ENCODE results near the gene WASF1.
"Not testable (repeated sequence)": the region's sequence is repeated elsewhere in the genome, so short reads cannot be mapped to it uniquely, and the experiment has no call there.

Gene WASF1

GRCh38 chr6:110173506-110174132 is 5.9 kb downstream of the WASF1 start:
- DNase-seq (ENCODE audit: low spot score), result no peak

- no peak for DNase-seq (ENCODE audit: low spot score)
These were observed 9.4 kb downstream of the WASF1 start for GRCh38 chr6:110170081-110170480.

DNA sequence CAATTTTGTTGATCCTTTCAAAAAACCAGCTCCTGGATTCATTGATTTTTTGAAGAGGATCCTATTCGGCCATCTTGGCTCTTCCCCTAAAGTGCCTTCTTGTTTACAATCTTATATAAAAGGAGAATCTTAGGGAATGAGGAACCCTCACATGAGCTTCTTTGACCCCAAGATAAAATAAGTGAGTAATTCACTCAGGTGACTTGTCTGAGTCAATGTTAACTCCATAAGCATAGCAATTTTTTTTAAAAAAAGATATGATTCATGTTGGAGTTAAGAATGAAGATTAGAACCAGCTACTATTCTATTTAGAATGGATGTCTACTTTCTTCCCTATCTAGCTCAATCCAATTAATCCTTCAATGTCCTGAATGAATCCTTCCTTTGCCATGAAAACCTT is 21.0 kb downstream of the WASF1 start:
- DNase-seq (ENCODE audit: low spot score), result no peak

- DNase-seq (ENCODE audit: low spot score), result no peak
These were observed 31.6 kb downstream of the WASF1 start for GRCh38 chr6:110147870-110148269.

GRCh38 chr6:110140650-110141049 is 38.8 kb downstream of the WASF1 start:
- DNase-seq (ENCODE audit: low spot score), result no peak

- DNase-seq (ENCODE audit: low spot score), result no peak
These were observed 40.4 kb downstream of the WASF1 start for GRCh38 chr6:110139052-110139451.

DNA sequence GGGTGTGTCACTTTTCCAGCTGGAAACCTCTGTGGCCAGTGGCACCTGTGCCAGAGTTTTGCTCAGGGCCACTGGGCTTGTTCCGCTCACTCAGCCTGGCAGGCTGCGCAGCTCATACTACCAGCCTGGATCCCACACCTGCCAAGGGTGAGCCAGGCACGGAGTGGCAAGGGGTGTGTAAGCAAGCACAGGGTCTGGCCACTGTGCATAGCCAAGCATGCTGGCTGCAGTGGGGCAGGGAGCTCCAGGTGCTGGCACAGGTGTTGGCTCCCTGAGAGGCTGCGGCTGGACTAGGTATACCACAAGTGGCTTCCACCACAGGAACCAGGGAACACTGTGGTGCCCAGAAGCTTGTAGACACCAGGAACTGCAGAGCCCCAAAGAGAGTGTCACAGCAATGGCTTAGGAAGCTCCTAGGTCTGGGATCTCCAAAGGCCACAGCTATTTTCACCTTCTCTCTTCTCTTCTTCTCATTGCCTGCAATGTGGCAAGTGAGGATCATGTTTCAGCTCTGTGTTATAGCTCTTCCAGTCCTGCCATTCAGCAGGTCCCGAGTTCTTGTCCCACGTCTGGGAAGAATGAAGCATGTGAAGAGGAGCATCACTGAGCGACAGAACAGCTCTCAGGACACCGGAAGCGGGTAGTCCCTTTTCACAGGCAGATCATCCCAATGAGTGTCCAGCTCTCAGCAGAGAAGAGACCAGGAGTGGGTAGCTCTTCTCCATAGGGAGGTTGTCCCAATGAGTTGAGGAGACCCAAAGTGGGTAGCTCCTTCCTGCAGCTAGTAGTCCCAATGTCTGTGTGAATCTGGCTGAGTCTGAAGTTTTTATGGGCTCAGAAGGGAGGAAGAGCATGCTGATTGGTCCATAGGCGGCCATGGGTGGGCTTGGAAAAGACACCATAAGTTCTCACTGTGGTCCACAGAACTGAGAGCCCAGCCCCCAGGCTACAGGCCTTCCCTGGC is 41.3 kb downstream of the WASF1 start:
- DNase-seq (ENCODE audit: low spot score), result no peak

GRCh38 chr6:110130362-110130761 is 49.1 kb downstream of the WASF1 start:
- no peak for DNase-seq (ENCODE audit: low spot score)

DNA sequence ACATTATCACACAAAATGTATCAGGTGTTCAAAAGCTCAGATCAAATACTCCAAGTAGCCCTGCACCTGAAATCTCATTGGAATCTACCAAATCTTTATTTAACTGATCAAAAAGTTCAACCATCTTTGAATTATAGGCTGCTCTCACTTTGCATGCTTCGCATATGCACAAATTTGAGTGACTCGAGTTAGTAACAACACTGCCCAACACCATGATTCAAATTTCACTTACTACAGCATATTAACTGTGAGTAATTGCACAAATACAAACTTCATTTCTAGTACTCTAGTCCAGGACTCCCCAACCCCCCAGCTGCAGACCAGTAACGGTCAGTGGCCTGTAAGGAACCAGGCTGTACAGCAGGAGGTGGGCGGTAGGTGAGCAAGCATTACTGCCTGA is 51.1 kb downstream of the WASF1 start:
- DNase-seq (ENCODE audit: low spot score), result no peak

DNA sequence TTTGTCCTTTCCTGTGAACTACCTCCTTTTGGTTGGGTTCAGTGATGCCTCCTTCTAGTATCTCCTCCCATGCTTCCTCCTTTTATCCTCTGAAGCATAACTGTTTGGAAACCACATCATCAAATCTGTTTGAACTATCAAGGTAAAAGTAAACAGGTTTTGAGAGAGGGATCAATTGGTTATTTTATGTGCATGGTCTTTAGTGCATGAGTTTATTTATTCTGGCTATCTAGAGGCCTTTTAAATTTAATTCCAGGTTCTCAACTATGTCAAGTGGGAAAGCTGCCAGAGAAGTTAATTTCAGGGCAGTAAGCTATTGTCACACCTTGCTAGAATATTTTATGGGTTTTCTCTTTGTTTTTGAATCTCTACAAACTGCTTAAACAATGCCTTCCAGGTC is 54.1 kb downstream of the WASF1 start:
- DNase-seq (ENCODE audit: low spot score), result no peak

DNA sequence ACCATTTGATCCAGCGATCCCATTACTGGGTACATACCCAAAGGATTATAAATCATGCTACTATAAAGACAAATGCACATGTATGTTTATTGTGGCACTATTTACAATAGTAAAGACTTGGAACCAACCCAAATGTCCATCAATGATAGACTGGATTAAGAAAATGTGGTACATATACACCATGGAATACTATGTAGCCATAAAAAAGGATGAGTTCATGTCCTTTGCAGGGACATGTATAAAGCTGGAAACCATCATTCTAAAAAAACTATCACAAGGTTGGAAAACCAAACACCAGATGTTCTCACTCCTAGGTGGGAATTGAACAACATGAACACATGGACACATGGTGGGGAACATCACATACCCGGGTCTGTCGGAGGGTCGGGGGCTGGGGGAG is 57.8 kb downstream of the WASF1 start:
- DNase-seq (ENCODE audit: low spot score), result not testable (repeated sequence)

DNA sequence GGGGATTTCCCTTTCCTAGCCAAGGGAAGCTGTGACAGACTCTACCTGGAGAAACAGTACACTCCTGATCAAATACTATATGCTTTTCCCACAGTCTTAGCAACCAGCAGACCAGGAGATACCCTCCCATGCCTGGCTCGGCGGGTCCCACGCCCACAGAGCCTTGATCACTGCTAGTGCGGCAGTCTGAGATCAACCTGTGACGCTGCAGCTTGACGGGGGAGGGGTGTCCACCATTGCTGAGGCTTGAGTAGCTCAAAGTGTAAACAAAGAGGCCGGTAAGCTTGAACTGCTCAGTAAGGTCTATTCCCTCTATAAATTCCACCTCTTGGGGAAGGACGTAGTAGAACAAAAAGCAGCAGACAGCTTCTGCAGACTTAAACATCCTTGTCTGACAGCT is 63.2 kb downstream of the WASF1 start:
- DNase-seq (ENCODE audit: low spot score), result no peak

DNA sequence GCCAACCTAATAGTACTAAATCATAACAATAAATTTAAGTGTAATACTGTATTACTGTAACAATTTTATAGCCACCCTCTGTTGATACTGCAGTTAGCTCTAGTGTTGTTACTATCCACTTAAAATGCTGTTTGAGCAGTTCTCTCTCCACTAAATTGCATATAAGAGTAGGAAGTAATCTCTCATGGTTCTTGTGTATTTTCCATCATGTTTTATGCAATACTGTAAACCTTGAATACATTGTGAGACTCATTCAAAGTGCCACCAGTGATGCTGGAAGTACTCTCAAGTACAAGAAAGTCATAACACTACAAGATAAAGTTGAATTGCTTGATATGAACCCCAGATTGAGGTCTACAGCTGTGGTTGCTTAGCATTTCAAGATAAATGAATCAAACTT is 65.5 kb downstream of the WASF1 start:
- DNase-seq (ENCODE audit: low spot score), result no peak

DNA sequence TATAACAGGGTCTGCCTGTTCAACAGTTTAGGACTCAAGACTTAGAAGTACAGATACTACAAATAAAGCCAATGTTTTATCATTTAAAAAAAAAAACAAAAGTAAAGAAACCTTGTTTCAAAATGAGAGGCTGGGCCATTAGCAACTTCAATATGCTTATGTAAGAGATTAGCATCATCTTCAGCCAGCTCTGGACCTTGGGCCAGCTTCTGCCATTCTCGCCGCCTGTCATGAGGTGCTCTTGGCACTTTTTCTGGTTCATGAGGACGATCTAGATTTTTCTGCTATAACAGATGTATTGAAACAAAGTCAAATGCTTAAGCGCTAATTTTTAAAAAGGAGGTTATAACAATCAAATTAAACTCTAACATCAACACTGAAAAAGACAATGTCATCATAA is 74.2 kb downstream of the WASF1 start:
- DNase-seq (ENCODE audit: low spot score), result no peak

- no peak for DNase-seq (ENCODE audit: low spot score)
These were observed 76.2 kb downstream of the WASF1 start for GRCh38 chr6:110103260-110103659.

DNA sequence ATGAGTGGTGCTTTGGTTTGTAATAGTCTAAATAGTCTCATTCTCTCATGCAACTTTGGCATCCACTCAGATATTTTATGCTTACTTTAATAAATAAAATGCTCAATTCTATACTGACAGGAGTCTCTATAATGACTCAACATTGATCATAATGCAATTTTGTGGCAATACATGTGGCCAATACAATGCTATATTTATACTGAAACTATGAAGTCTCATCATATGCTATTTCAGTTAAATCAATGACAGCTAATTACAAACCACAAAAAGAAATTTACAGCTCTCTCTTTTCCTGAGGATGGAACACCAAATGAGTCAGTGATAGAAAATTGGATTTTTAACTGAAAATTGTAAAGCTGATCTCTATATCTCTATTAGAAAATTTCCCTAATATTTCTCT is 77.1 kb downstream of the WASF1 start:
- DNase-seq (ENCODE audit: low spot score), result no peak

DNA sequence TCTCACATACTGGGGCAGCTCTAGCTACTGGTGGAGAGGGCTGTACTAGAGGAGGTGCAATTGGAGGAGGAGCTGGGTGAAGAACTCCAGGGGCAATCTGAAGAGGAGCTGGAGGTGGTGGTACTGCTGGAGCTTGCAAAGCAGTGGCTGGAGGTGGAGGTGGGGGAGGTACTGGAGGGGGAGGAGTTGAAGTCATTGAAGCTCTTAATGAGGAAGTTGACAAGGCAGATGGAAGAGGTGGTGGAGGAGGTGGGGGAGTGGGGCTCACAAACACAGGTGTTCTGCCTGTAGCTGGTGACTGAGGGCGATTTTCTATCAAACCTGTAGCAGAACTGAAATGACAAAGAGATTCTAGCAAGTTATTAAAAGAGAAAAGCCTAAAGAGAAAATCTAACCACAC is 77.6 kb downstream of the WASF1 start:
- no peak for DNase-seq (ENCODE audit: low spot score)

DNA sequence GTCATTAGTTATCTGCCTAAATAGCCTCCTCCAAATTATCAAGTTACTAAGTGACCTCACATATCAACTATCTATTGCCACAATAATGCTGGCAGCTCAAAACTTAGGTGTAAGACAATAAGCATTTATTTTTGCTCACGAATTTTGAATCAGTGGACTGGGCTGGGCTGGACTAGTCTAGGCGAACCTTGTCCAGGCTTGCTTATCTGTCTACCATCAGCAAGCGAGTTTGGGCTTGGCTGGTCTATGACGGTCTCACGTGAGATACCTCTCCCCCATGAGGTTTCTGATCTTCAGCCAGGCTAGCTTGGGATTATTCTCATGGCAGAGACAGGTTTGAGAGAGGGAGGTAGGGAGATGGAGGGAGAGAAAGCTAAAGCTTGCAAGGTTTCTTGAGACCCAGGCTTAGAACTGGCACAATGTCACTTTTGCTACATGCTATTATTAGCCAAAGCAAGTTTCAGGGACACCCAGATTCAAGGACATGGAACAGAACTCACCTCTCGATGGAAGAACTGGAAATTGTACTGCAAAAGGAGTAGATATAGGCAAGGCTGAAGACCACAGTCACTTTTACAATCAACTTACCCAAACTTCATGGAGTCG is 80.9 kb downstream of the WASF1 start:
- DNase-seq (ENCODE audit: low spot score), result no peak

DNA sequence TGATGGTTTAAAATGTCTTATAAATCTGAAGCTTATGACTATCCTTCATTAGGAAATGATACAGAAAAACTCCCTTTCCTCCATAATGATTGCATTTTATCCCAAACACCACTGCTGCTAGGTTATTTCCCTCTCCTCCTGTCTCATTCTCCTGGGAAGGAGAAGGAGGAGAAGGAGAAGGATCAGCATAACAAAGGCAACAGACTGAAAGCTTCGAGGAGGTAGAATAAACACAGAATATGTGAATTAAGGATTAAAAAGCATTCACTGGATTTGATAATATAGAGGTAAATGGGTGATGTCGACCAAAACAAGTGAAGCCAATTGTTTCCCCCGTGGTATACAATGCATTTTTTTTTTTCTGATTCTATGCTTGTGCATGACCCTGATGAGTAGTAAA is 82.0 kb downstream of the WASF1 start:
- DNase-seq (ENCODE audit: low spot score), result no peak

GRCh38 chr6:110095935-110096334 is 83.5 kb downstream of the WASF1 start:
- DNase-seq (ENCODE audit: low spot score), result no peak

GRCh38 chr6:110095101-110095500 is 84.4 kb downstream of the WASF1 start:
- no peak for DNase-seq (ENCODE audit: low spot score)

DNA sequence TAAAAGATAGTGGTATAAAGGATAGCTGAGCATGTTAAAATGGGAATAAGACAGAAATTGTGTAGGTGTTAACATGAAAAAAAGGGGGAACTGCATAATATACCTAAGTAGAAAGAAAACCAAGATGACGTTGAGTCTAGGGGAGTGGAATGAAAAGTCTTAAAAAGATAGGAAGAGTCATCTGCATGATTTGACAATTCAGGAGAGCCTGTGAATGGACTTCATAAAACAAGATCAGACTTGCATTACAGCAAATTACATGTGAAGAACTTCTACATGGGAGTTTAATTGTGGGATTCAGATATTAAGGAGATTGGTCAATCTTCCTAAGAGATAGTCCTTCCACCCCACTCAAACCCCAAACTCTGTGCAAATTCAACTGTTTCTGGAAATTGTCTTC is 85.5 kb downstream of the WASF1 start:
- no peak for DNase-seq (ENCODE audit: low spot score)

- no peak for DNase-seq (ENCODE audit: low spot score)
These were observed 88.6 kb downstream of the WASF1 start for GRCh38 chr6:110090876-110091275.

All from CD4-positive, alpha-beta T cell treated with Interleukin-2 at 100 ng/mL for 4 hours (primary cell).